ENCODE data around the gene TRMT10C.

DNA sequence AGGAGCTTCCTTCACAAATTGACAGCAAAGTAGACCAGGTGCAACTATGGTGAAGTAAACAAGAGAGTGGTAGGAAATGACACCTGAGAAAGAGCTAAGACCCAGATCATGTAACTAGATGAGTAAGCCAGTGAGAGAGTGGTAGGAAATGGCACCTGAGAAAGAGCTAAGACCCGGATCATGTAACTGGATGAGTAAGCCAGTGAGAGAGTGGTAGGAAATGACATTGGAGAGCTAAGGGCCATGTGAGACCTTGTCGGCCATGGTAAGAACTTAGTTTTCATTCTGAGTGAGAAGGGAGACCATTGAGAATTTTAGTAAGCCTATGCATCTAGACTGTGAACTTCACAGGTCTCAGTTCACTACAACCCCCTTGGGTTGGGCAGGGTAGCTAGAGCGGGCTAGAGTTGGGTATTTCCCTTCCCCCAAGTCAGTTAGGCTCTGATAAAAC lies 43.2 kb upstream of the TRMT10C start:
- TF ChIP-seq, protein P1, sequence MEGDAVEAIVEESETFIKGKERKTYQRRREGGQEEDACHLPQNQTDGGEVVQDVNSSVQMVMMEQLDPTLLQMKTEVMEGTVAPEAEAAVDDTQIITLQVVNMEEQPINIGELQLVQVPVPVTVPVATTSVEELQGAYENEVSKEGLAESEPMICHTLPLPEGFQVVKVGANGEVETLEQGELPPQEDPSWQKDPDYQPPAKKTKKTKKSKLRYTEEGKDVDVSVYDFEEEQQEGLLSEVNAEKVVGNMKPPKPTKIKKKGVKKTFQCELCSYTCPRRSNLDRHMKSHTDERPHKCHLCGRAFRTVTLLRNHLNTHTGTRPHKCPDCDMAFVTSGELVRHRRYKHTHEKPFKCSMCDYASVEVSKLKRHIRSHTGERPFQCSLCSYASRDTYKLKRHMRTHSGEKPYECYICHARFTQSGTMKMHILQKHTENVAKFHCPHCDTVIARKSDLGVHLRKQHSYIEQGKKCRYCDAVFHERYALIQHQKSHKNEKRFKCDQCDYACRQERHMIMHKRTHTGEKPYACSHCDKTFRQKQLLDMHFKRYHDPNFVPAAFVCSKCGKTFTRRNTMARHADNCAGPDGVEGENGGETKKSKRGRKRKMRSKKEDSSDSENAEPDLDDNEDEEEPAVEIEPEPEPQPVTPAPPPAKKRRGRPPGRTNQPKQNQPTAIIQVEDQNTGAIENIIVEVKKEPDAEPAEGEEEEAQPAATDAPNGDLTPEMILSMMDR (conservative IDR thresholded peaks at IDR 0.05 in 1 of 2, IDR thresholded peaks at IDR 0.05 in 1 of 2; ENCODE audit: low read depth in 1 of 2, low read length in 2 of 2), result no peak
- TF ChIP-seq EZH2 (IDR thresholded peaks at IDR 0.05; ENCODE audit: low read length, missing control alignments), result no peak

Measured in fibroblast of lung (primary cell).